Omental fat pad (tissue), 4 donors: ENCODE results near the gene METTL15. TPM values are rescaled to one million over a fixed set of nuclear protein-coding genes. Genes with fewer than 3 reads are reported as not detected.
"Not testable (repeated sequence)": the region's sequence is repeated elsewhere in the genome, so short reads cannot be mapped to it uniquely, and the experiment has no call there.

Source experiments
- ATAC-seq: fragments of 150-250 bp; one replicate; pipeline ENCODE4 v1.9.1; 2016; ENCODE audit warnings: mild to moderate bottlenecking, moderate library complexity; ENCODE audit not compliant: low FRiP score
- DNase-seq: peaks from one replicate; pipeline ENCODE4 v3.0.0-alpha.2; 2019; ENCODE audit warnings: low spot score
- total RNA-seq, 4 donors: library from RNA; depleted of rRNA; stranded (reverse); fragments of >200 nt; gene quantifications; one replicate each; pipeline ENCODE4 v1.1.0, GENCODE V29; 2016
- TF ChIP-seq, protein P1 (sequence below), 3 donors: fragments of 450-650 bp; IDR thresholded peaks; one replicate each; pipeline ENCODE4 v1.5.1; 2016 to 2017; ENCODE audit warnings: antibody characterized with exemption in 3 of 3, mild to moderate bottlenecking in 3 of 3, moderate library complexity in 2 of 3

METTL15 gene
- total RNA-seq, 4 donors from 2014 or later, result 4.9 to 11.8 (median 9.4) TPM

DNA sequence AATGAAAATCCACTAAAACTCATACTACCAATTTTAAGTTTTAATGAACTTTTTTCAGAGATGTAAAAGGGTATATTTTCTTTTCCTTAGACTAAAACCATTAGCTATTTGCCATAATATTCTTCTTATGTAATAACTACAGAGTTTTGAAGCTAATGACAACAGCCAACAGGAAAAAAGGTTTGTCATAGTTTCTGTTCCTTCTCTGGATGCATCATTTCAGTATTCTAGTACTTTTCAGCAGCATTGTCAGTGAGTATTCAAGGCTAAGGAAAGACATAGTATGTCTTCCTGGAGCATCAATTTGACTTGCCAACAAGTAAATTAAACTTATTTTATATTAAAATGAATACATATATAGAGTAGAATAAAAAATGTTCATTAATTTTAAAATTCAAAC lies 166.0 kb downstream of the METTL15 start:
- DNase-seq (no peak), ATAC-seq (no peak)
- TF ChIP-seq, protein P1, sequence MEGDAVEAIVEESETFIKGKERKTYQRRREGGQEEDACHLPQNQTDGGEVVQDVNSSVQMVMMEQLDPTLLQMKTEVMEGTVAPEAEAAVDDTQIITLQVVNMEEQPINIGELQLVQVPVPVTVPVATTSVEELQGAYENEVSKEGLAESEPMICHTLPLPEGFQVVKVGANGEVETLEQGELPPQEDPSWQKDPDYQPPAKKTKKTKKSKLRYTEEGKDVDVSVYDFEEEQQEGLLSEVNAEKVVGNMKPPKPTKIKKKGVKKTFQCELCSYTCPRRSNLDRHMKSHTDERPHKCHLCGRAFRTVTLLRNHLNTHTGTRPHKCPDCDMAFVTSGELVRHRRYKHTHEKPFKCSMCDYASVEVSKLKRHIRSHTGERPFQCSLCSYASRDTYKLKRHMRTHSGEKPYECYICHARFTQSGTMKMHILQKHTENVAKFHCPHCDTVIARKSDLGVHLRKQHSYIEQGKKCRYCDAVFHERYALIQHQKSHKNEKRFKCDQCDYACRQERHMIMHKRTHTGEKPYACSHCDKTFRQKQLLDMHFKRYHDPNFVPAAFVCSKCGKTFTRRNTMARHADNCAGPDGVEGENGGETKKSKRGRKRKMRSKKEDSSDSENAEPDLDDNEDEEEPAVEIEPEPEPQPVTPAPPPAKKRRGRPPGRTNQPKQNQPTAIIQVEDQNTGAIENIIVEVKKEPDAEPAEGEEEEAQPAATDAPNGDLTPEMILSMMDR (IDR thresholded peaks at IDR 0.05), result no peak

GRCh38 chr11:28284196-28284595 lies 176.0 kb downstream of the METTL15 start:
- DNase-seq (no peak), ATAC-seq (no peak)
- TF ChIP-seq, protein P1 (IDR thresholded peaks at IDR 0.05), result no peak

- TF ChIP-seq, protein P1 (IDR thresholded peaks at IDR 0.05), result no peak
- DNase-seq (no peak), ATAC-seq (no peak)
Measured at GRCh38 chr11:28289444-28289843, 181.3 kb downstream of the METTL15 start.

DNA sequence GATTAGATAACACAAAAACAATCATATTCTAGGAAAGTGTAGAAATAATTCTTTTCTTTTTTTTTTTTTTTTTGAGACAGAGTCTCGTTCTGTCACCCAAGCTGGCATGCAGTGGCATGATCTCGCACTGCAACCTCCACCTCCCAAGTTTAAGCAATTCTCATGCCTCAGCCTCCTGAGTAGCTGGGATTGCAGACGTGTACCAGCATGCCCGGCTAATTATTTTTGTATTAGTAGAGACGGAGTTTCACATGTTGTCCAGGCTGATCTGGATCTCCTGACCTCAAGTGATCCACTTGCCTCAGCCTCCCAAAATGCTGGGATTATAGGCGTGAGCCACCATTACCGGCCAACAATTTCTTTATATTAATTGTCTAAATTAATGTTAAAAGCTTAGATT lies 182.8 kb downstream of the METTL15 start:
- not testable (repeated sequence) for ATAC-seq, DNase-seq

- DNase-seq (no peak), ATAC-seq (no peak)
- TF ChIP-seq, protein P1 (IDR thresholded peaks at IDR 0.05), result no peak
Measured at GRCh38 chr11:28296426-28296825, 188.2 kb downstream of the METTL15 start.

- TF ChIP-seq, protein P1 (IDR thresholded peaks at IDR 0.05), result no peak
- ATAC-seq (no peak), DNase-seq (no peak)
Measured at GRCh38 chr11:28298209-28298608, 190.0 kb downstream of the METTL15 start.

DNA sequence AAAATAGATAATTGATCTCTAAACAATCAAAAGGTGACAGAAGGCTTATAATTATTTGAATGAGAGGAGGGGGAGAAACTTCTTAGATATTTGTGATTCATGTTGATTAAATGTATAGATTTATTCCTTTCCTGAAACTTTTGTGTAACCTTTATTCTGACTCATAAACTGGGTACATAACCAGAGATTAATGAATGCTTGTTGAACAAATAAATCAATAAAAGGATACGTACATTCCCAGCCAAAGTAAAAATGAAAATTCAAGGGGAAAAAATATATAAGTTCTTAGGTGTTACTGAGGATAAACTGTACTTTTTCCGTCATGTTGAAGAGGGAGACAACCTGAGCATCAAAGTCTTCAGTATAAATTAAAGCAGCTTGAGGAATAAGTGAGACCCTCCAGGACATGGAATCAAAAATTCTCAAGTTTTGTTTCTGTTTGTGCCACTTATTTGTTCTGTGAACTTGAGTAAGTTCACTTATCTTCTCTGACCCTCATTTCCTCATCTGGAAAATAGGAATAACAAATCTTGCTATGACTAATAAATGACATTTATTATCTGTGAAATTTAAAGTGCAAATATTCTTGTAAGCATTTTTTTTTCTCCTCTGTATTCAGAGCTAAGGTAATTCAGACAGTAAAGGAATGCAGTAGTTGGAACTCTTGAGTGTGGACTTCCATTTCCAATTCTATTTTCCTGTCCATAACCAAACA lies 195.4 kb downstream of the METTL15 start:
- DNase-seq (no peak), ATAC-seq (peak; percentile 28)
- TF ChIP-seq, protein P1 (IDR thresholded peaks at IDR 0.05), result no peak
